NB4 (cell line): Measurements from ENCODE around the gene OMA1.

Experiments
- DNase-seq: peaks from one replicate; pipeline ENCODE4 v3.0.0; 2010; ENCODE audit warnings: low read depth
- H3K4me3 ChIP-seq: one replicate; pipeline ENCODE4 v1.5.1; 2011; ENCODE audit warnings: mild to moderate bottlenecking, low read depth, low read length, moderate library complexity
- MYC ChIP-seq: IDR thresholded peaks from 2 replicates; pipeline ENCODE4 v1.6.1; 2011; ENCODE audit warnings: low read depth, low read length
- TF ChIP-seq, protein P1 (sequence below): IDR thresholded peaks from one replicate; pipeline ENCODE4 v1.5.1; 2012; ENCODE audit warnings: low read depth, low read length
- TF ChIP-seq, protein P2 (sequence below): IDR thresholded peaks from 2 replicates; pipeline ENCODE4 v1.6.1; 2011; ENCODE audit warnings: low read depth, low read length

The OMA1 gene

DNA sequence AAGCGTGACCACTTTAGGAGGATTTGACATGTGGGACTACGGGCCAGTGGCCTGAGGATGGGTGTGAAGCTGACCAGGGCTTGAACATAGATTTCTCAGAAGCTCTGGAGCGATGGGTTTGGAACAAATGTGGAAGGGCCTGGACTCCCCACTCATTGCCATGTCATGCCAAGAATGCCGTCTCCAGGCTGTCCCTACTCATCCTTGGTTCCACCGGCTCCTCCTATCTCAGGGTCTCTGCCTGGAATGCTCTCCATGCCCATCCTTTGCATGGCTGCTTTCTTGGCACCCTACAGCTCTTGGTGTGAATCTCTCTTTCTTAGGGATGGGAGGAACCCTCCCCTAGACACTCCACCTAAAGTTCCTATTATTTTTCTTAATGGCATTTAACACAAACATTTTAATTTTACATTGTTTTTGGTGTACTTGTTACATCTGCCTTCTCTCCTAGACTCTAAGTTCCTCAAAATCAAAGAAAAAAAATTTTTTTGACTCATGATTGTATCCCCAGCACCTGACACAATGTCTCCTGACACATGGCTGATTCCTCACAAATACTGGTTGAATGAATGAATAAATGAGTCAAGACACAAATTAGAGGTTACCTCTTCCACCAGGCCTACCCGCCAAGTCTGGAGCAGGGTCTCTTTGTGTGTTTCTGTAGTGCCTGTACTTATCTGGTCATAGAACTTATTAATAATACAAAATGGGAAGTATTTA is 114.5 kb downstream of the OMA1 start:
- no peak overlapping the region for H3K4me3 ChIP-seq
- DNase-seq = no peak
- TF ChIP-seq MYC = no peak
- TF ChIP-seq, protein P1, sequence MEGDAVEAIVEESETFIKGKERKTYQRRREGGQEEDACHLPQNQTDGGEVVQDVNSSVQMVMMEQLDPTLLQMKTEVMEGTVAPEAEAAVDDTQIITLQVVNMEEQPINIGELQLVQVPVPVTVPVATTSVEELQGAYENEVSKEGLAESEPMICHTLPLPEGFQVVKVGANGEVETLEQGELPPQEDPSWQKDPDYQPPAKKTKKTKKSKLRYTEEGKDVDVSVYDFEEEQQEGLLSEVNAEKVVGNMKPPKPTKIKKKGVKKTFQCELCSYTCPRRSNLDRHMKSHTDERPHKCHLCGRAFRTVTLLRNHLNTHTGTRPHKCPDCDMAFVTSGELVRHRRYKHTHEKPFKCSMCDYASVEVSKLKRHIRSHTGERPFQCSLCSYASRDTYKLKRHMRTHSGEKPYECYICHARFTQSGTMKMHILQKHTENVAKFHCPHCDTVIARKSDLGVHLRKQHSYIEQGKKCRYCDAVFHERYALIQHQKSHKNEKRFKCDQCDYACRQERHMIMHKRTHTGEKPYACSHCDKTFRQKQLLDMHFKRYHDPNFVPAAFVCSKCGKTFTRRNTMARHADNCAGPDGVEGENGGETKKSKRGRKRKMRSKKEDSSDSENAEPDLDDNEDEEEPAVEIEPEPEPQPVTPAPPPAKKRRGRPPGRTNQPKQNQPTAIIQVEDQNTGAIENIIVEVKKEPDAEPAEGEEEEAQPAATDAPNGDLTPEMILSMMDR = no peak
- TF ChIP-seq, protein P2, sequence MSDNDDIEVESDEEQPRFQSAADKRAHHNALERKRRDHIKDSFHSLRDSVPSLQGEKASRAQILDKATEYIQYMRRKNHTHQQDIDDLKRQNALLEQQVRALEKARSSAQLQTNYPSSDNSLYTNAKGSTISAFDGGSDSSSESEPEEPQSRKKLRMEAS = no peak
